NCI-H1436 treated with DMSO at 0.1 percent for 48 hours (cell line): ENCODE data around the gene KIRREL3.
A peak's percentile ranks its signal among the peaks of the same experiment; 100 is the strongest.
"Not testable (repeated sequence)": the region's sequence is repeated elsewhere in the genome, so short reads cannot be mapped to it uniquely, and the experiment has no call there.

Source experiments
- DNase-seq: peaks from one replicate; lab custom pipeline; 2025; lab: John Stamatoyannopoulos, UW

KIRREL3 gene

GRCh38 chr11:126952533-126952932 is 48.0 kb downstream of the KIRREL3 start:
- DNase-seq = not testable (repeated sequence)

DNA sequence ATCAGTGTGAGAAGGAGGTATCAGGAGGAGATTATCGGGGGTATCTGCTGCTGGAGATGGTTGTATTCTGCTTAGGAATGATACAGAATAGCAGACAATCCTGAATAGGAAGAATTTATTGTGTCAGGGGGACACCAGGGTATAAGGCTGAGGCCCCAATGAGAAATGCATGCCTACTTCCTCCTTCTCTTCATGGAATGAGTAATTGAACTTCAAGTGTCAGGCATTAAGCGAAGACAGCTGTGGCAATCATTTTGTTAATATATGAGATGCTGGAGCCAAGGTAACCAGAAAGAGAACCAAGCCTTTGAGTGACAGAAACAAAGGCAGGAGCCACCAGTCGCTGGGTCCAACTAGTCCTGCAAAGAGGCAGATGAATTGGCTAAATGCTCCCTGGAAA is 49.1 kb downstream of the KIRREL3 start:
- no peak for DNase-seq

GRCh38 chr11:126949066-126949891 is 51.3 kb downstream of the KIRREL3 start:
- DNase-seq = no peak

GRCh38 chr11:126948563-126948962 is 52.0 kb downstream of the KIRREL3 start:
- no peak for DNase-seq

GRCh38 chr11:126945319-126945718 is 55.3 kb downstream of the KIRREL3 start:
- DNase-seq = no peak

DNA sequence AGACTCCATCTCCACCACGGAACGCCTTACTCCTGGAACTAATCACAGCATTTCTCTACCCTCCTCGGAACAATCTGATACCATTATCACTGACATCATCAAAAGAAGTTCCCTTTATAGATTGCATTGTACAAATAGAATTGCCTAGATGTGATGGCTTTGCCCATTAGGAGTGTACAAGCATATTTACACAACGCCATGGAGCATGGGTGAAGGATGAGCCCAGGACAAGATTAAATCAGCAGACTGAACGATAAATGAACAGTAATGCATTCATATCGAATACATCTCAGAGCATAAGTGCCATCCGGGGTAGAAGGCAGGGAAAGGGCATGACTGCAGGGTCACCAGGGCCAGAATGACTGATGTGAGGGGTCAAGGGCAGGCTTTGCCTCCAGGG is 57.3 kb downstream of the KIRREL3 start:
- DNase-seq = no peak

GRCh38 chr11:126942146-126942545 is 58.4 kb downstream of the KIRREL3 start:
- DNase-seq = no peak

DNA sequence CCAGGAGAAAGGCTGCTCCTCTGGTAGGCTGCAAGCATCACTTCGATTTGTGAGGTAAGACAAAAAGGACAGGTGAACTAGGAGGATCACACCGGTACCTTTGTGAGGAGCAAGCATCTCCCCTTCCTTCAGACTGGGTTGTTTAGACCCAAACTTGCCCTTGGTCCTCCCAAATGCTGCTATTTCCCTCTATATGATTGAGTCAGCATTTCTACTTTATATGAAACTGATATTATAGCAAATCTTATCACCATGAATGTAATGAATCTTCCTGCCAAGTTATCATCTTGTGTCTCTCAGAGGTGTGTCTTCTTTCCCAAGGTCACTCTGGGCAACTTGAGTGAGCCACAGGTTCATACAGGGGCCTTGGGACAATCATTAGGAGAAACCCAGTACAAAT is 61.0 kb downstream of the KIRREL3 start:
- no peak for DNase-seq

DNA sequence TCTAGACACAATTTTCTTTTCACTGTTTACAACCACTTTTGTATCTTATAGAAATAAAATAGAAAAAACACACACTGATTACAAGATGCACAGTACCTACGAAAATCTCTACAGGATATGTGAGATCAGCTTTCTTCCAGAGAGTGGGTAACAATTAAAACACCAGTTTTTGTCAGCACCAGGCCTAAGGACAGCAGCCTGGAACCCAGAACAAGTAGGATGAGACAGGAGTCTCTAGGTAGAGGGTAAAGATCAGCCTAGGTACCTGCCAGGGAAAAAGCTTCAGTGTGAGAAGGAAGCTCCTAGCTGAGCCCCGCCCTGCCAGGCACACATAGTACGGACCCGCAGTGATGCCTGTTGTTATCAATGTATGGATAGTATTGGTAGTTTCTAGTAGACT is 61.9 kb downstream of the KIRREL3 start:
- DNase-seq = no peak

GRCh38 chr11:126930091-126930841 is 70.3 kb downstream of the KIRREL3 start:
- no peak for DNase-seq

DNA sequence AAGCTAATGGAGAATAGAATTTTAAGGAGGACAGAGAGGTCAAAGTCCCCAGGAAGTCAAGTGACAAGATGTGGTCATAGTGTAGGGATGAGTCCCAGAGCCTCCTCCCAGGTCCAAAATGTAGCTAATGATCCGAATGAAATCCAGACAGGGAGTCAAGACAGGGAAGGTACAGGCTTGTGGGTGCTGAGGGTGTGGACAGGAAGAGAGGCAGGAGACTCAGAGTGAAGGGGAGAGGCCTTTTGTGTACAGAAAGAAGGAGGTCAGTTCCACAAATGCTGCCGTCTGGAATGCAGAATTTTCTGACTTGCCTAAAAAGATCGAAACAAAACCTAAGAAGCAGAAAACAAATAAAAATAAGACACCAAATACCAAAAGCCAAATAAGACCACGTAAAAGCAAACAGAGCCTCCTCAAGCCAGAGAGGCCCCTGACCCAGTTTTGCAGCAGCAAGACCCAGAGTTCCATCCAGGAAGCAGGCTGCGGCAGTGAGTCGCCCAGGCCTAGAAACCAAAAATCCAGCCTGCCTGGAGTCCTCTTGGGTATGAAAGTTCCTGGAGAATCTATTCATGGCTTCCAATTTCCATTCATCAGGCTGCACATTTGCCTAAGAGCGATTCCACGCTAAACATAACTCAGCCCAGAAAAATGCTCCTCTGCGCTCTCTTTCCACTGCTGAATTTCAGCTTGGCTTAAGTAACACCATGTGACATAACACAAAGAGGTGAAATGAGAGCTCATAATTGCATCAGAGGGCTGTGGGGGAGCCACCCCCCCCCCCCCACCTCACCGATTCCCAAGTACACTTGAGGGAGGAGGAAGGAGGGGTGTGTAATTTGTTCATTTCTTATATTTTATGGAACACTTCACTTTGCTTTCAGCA is 71.2 kb downstream of the KIRREL3 start:
- DNase-seq = peak; percentile 40

DNA sequence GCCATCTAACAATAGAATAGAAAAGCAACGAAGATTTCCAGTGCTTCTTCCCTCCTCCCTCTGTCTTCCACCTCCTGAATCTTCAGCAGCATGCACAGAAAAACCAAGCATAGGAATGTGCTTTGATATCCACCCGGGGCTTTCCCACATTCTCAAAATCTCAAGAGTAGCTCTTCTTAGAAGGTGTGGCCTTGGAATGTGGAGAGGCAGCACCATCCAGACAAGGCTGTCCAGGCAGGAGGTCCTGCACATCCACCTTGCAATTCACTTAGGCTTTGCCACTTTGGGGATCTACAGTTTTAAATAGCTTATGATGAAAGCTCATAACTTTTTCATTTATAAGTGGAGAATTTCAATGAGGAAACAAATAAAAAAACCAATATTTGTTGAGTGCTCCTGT is 72.9 kb downstream of the KIRREL3 start:
- no peak for DNase-seq

DNA sequence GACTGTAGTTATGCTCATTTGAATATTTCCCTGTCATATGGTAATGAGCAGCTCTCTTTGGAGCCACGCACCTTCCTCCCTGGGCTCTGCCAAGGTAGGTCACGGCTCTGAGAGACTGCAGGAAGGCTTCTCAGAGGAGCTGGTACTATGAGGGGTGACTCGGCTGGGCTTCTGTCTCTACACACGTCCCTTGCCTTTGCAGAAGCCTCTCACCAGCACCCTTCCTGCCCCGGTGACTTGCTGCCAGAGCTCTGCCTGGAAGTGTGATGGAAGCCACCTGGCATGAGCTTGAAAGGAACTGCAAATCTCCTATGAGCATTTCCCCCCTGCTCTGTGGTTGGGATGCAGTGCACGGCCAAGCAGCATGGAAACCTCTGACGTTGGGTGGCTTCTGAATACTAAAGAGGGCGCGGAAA is 74.2 kb downstream of the KIRREL3 start:
- no peak for DNase-seq

DNA sequence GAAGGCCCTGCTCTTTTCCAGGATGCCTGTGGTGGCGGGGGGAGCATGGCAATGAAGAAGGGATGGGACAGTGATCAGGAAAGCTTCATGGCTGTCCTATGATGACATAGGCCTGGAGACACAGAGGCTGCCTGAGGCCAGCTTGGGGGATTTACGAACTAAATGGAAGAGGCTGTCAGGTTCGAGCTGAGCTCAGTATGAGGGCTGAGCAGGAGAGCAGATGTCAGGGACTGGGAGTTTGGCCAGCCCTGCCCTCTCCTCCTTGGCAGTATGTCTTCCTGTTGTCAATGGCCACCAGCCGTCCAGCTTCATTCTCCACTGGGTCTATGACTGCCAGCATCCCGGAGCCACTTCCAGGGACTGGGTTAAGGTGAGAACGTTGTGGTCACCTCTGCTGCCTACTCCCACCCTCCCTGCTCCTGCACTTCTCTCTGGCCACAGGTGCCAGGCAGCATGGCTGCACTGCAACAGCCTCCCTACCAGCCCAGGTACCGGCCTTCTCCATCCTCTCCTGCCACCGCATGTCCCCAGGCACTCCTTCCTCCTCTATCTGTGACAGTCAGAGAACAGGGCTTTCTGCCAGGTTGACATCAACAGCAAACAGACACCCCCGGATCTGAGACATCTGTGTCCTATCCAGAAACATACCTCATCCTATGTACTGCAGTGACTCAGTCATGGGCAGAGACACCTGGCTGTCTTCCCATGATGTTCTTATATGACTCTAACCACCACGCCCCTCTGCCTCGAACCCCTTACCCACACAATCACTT is 75.1 kb downstream of the KIRREL3 start:
- DNase-seq = no peak

GRCh38 chr11:126924376-126925040 is 76.1 kb downstream of the KIRREL3 start:
- no peak for DNase-seq

DNA sequence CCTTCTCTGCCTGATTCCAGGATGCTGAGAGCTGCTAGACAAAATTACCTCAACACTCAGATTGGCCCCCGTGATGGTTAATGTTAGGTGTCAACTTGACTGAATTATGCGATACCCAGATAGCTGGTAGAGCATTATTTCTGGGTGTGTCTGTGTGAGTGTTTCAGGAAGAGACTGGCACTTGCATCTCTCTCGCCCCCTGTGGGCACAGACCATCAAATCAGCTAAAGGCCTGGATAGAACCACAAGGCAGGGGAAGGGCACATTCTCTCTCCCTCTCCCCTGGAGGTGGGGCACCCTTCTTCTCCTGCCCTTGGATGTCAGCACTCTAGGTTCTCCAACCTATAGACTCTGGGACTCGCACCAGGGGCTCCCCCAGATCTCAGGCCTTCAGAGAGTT is 79.7 kb downstream of the KIRREL3 start:
- DNase-seq = no peak

DNA sequence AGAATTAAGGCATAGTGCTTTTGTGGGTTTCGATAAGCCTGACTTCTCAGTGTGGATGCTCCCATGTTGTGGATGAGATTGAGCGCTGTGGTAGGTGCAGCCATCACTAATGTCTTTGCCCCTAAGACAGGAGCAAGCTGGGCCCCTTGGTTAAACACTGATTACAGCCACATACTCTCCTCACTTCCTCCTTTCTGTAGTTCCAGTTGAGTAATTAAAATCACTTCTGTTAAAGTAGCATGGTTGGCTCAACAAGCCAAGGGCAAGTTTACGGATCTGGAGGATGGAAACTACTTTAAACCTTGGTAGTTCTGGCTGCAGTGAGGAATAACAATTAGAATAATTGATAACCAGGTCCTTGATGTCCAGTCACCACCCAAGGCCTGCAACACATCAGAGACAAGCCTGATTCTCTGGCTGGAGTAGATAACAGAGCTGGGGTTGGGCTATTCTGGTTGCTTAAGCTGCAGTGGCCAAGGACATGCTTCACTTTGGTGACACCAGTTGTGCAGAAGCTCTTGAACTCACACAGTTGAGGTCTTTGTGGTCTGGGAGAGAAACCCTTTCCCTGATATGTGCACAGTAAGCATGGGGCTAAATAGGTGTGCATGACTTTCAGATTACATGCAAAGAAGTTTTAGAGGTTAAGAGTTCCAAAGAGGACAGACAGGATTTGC is 81.3 kb downstream of the KIRREL3 start:
- no peak for DNase-seq

DNA sequence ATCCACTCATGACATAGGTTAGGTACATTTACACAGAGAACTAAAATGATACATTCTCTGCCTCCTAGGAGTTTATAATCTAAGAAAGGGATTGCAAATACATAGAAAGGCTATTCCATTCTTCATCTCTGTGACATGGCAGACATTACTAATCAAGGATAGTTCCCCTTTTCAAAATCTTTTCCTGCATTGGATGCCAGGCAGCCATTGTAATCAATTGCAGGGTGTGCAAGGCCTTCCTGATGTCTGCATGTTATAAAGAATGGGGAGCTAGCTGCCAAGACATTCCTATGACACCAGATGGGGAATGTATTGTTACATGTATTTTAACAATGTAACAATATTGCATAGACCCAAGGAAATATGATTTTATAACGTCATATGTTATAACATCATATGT is 82.0 kb downstream of the KIRREL3 start:
- DNase-seq = no peak

- no peak for DNase-seq
Observed at GRCh38 chr11:126917531-126918204, 82.9 kb downstream of the KIRREL3 start.

DNA sequence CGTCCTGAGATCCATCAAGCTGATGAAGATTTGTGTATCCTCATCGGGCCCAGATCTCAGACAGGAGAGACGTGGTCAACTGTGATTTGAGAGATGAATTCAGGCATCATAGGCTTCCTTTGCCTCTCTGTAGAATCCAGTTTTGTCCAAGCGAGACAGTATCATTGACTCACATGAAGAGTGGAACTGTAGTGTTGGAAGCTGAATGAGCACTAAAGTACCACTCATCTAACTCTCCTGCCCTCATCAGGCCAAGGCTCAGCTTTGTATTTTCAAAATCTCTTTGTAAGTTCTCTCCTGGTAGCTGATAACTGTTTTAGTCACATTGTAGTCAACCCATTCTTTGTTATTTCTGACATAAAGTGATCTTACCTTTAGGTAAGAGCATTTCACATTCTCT is 85.1 kb downstream of the KIRREL3 start:
- no peak for DNase-seq
